Sigmoid colon (tissue), 7 donors: ENCODE data around the gene PHB1. TPM values are rescaled to one million over a fixed set of nuclear protein-coding genes. Genes with fewer than 3 reads are reported as not detected.

Experiments used
- DNase-seq: peaks from one replicate; pipeline ENCODE4 v3.0.0-alpha.2; 2019
- H3K27ac ChIP-seq, 4 donors: fragments of 200-600 bp; sonication (generic); one replicate each; pipeline ENCODE4 v1.5.1; 2016 to 2019; ENCODE audit warnings: mild to moderate bottlenecking in 1 of 4
- H3K27me3 ChIP-seq, 3 donors: fragments of 200-600 bp; sonication (generic); one replicate each; pipeline ENCODE4 v1.5.1; 2019; ENCODE audit warnings: mild to moderate bottlenecking in 1 of 3
- H3K36me3 ChIP-seq, 4 donors: fragments of 200-600 bp; sonication (generic); one replicate each; pipeline ENCODE4 v1.5.1; 2016 to 2019
- H3K4me1 ChIP-seq, 4 donors: fragments of 200-600 bp; sonication (generic); one replicate each; pipeline ENCODE4 v1.5.1; 2017 to 2019
- H3K4me3 ChIP-seq, 4 donors: fragments of 200-600 bp; sonication (generic); one replicate each; pipeline ENCODE4 v1.5.1; 2017 to 2019; ENCODE audit warnings: mild to moderate bottlenecking in 2 of 4, moderate library complexity in 1 of 4
- H3K9me3 ChIP-seq, 4 donors: fragments of 200-600 bp in 3 of 4; sonication (generic) in 3 of 4; one replicate each; pipeline versions ENCODE4 v1.5.1 to v1.6.1; 2013 to 2019
- CTCF ChIP-seq, 4 experiments: fragments of 450-650 bp in 3 of 4; fragments of 200-600 bp in 1 of 4; IDR thresholded peaks; one replicate each; pipeline ENCODE4 v1.5.1; 2016 to 2019; ENCODE audit warnings: antibody characterized with exemption in 4 of 4, mild to moderate bottlenecking in 3 of 4, moderate library complexity in 2 of 4
- EP300 ChIP-seq, 4 donors: sonication (generic); formaldehyde crosslinking; IDR thresholded peaks; one replicate each; pipeline ENCODE4 v1.6.1; 2017; ENCODE audit warnings: antibody characterized with exemption in 4 of 4
- POLR2A ChIP-seq, 2 donors: fragments of 450-650 bp; IDR thresholded peaks; one replicate each; pipeline ENCODE4 v1.6.1; 2016; ENCODE audit warnings: antibody characterized with exemption in 2 of 2, mild to moderate bottlenecking in 2 of 2, moderate library complexity in 2 of 2
- POLR2AphosphoS5 ChIP-seq, 4 donors: sonication (generic); formaldehyde crosslinking; IDR thresholded peaks; one replicate each; pipeline ENCODE4 v1.6.1; 2017; ENCODE audit warnings: antibody characterized with exemption in 4 of 4
- WGBS, 2 donors: extraction: QIAGEN DNeasy Blood & Tissue Kit; methylation state at CpG; one replicate each; pipeline ENCODE4 v1.1.7; 2013; 5-methylcytosine and 5-hydroxymethylcytosine counted together
- intact Hi-C: fragments of 100-400 bp; cut with DNase I; formaldehyde crosslinking; loops from one replicate; pipeline ENCODE4 v1.15.1; 2023
- polyA plus RNA-seq, 3 donors: library from polyadenylated mRNA; stranded (reverse); fragments of 200-250 nt; gene quantifications; one replicate each; pipeline ENCODE4 v1.2.3, GENCODE V29; 2013
- total RNA-seq, 4 donors: library from RNA; depleted of rRNA; stranded (reverse); fragments of >200 nt; gene quantifications; one replicate each; pipeline ENCODE4 v1.1.0, GENCODE V29; 2016
- donor health status: healthy with polysubstance abuse.
- donor health status: Bipolar disorder and iron deficiency.
- donor health status: healthy.

PHB1 gene
- total and polyA plus RNA-seq, 7 donors, result 70.9 to 279 (median 105) TPM

- intact Hi-C loops, result no loop called here
- TF ChIP-seq CTCF (IDR thresholded peaks at IDR 0.05), result no peak
- no peak for TF ChIP-seq POLR2AphosphoS5 (IDR thresholded peaks at IDR 0.05)
- TF ChIP-seq POLR2A (IDR thresholded peaks at IDR 0.05), result no peak
- no peak for TF ChIP-seq EP300 (IDR thresholded peaks at IDR 0.05)
- H3K36me3 ChIP-seq, result no peaks in the 10 kb centered on the region
- no peak overlapping the region for H3K27ac ChIP-seq
- 45 to 59% methylated on average over 7 of the region's 7 CpGs for WGBS, 2 donors
- H3K9me3 ChIP-seq, result peaks cover 0 to 7% (median 1%) of the 10 kb centered on the region in 4 donors
- H3K27me3 ChIP-seq, result peaks cover 0 to 37% (median 0%) of the 10 kb centered on the region in 3 donors
- H3K4me1 ChIP-seq, result no peaks in the 10 kb centered on the region
- no peak overlapping the region for H3K4me3 ChIP-seq
- DNase-seq, result no peak
Measured at GRCh38 chr17:49459401-49459984, 44.8 kb upstream of the PHB1 start.

- Histone ChIP-seq H3K36me3 (no peaks in the 10 kb centered on the region), H3K4me3 (no peak overlapping the region), H3K4me1 (no peaks in the 10 kb centered on the region), H3K27ac (no peak overlapping the region), H3K9me3 (no peaks in the 10 kb centered on the region), H3K27me3 (peaks cover 0 to 37% (median 0%) of the 10 kb centered on the region in 3 donors)
- no peak for TF ChIP-seq POLR2AphosphoS5 (IDR thresholded peaks at IDR 0.05)
- no peak for TF ChIP-seq POLR2A (IDR thresholded peaks at IDR 0.05)
- no peak for TF ChIP-seq CTCF (IDR thresholded peaks at IDR 0.05)
- no peak for TF ChIP-seq EP300 (IDR thresholded peaks at IDR 0.05)
- intact Hi-C loops, result no loop called here
- 51 to 69% methylated on average over 15 of the region's 15 CpGs for WGBS, 2 donors
- DNase-seq, result no peak
Measured at GRCh38 chr17:49457564-49458535, 43.2 kb upstream of the PHB1 start.

- no peaks in the 10 kb centered on the region for H3K9me3 ChIP-seq
- no peak for TF ChIP-seq CTCF (IDR thresholded peaks at IDR 0.05)
- TF ChIP-seq POLR2A (IDR thresholded peaks at IDR 0.05), result no peak
- no peak for TF ChIP-seq POLR2AphosphoS5 (IDR thresholded peaks at IDR 0.05)
- TF ChIP-seq EP300 (IDR thresholded peaks at IDR 0.05), result no peak
- WGBS, 2 donors, result 25 to 30% methylated on average over 5 of the region's 5 CpGs
- intact Hi-C loops, result no loop called here
- no peak for DNase-seq
- no peaks in the 10 kb centered on the region for H3K36me3 ChIP-seq
- H3K4me3 ChIP-seq, result no peak overlapping the region
- H3K27ac ChIP-seq, result no peak overlapping the region
- H3K4me1 ChIP-seq, result no peaks in the 10 kb centered on the region
- H3K27me3 ChIP-seq, result peaks cover 0 to 32% (median 0%) of the 10 kb centered on the region in 3 donors
Measured at GRCh38 chr17:49456183-49456965, 41.7 kb upstream of the PHB1 start.

- H3K36me3 ChIP-seq, result no peaks in the 10 kb centered on the region
- intact Hi-C loops, result no loop called here
- DNase-seq, result no peak
- no peaks in the 10 kb centered on the region for H3K9me3 ChIP-seq
- peaks cover 0 to 32% (median 0%) of the 10 kb centered on the region in 3 donors for H3K27me3 ChIP-seq
- TF ChIP-seq EP300 (IDR thresholded peaks at IDR 0.05), result no peak
- no peak for TF ChIP-seq CTCF (IDR thresholded peaks at IDR 0.05)
- no peak for TF ChIP-seq POLR2A (IDR thresholded peaks at IDR 0.05)
- no peak for TF ChIP-seq POLR2AphosphoS5 (IDR thresholded peaks at IDR 0.05)
- 53 to 61% methylated on average over 9 of the region's 9 CpGs for WGBS, 2 donors
- H3K4me1 ChIP-seq, result no peaks in the 10 kb centered on the region
- no peak overlapping the region for H3K4me3 ChIP-seq
- no peak overlapping the region for H3K27ac ChIP-seq
Measured at GRCh38 chr17:49455272-49455861, 40.7 kb upstream of the PHB1 start.
